Upper lobe of right lung (tissue), 1 donor: ENCODE data around the gene CIRBP. TPM values are rescaled to one million over a fixed set of nuclear protein-coding genes. Genes with fewer than 3 reads are reported as not detected.
"Not testable (repeated sequence)": the region's sequence is repeated elsewhere in the genome, so short reads cannot be mapped to it uniquely, and the experiment has no call there.

Source experiments
- ATAC-seq: fragments of 200-7000 bp; cut with Tn5 transposase; one replicate; pipeline ENCODE4 v1.9.1; 2020; ENCODE audit warnings: mild to moderate bottlenecking, moderate library complexity
- DNase-seq: peaks from one replicate; pipeline ENCODE4 v3.0.0-alpha.2; 2020
- H3K27ac ChIP-seq: fragments of 200-600 bp; one replicate; pipeline ENCODE4 v1.8.0; 2022
- H3K27me3 ChIP-seq: fragments of 200-600 bp; one replicate; pipeline ENCODE4 v1.8.0; 2022; ENCODE audit warnings: mild to moderate bottlenecking
- H3K36me3 ChIP-seq: fragments of 200-600 bp; one replicate; pipeline ENCODE4 v1.8.0; 2022
- H3K4me1 ChIP-seq: fragments of 200-600 bp; one replicate; pipeline ENCODE4 v1.8.0; 2022
- H3K4me3 ChIP-seq: fragments of 200-600 bp; one replicate; pipeline ENCODE4 v1.8.0; 2022; ENCODE audit warnings: mild to moderate bottlenecking
- H3K9me3 ChIP-seq: fragments of 200-600 bp; one replicate; pipeline ENCODE4 v1.8.0; 2022
- CTCF ChIP-seq: fragments of 200-600 bp; IDR thresholded peaks from one replicate; pipeline ENCODE4 v1.8.0; 2022; ENCODE audit warnings: antibody characterized with exemption
- intact Hi-C: fragments of 100-400 bp; cut with DNase I; formaldehyde crosslinking; loops from one replicate; pipeline ENCODE4 v1.11.0; 2022
- total RNA-seq: library from RNA; stranded (reverse); fragmentation: NEBNext Ultra II Directional; extraction: Animal tissue kit (Norgen Biotek cat#: 25700); gene quantifications from one replicate; pipeline ENCODE4 v1.2.1, GENCODE V29; 2021
- donor health status: DM: no; HTN: yes; CAD: no; lungs with severe emphysema.

CIRBP gene
- total RNA-seq, 1 donor from 2014 or later, result 322 TPM

GRCh38 chr19:1298235-1298634 lies 29.1 kb downstream of the CIRBP start:
- H3K27me3 ChIP-seq, result peaks cover 22% of the 10 kb centered on the region
- no peaks in the 10 kb centered on the region for H3K4me1 ChIP-seq
- no peaks in the 10 kb centered on the region for H3K9me3 ChIP-seq
- intact Hi-C loops, result no loop called here
- no peak overlapping the region for H3K27ac ChIP-seq
- H3K4me3 ChIP-seq, result no peak overlapping the region
- DNase-seq, result no peak
- no peak for TF ChIP-seq CTCF
- ATAC-seq, result no peak
- no peaks in the 10 kb centered on the region for H3K36me3 ChIP-seq

GRCh38 chr19:1299801-1300200 lies 30.7 kb downstream of the CIRBP start:
- no peak for ATAC-seq
- intact Hi-C loops, result no loop called here
- Histone ChIP-seq H3K36me3 (no peaks in the 10 kb centered on the region), H3K27ac (no peak overlapping the region), H3K9me3 (no peaks in the 10 kb centered on the region), H3K4me3 (no peak overlapping the region), H3K27me3 (peaks cover 6% of the 10 kb centered on the region), H3K4me1 (no peaks in the 10 kb centered on the region)
- TF ChIP-seq CTCF, result no peak
- DNase-seq, result no peak

GRCh38 chr19:1300744-1301490 lies 31.8 kb downstream of the CIRBP start:
- intact Hi-C loops, result no loop called here

GRCh38 chr19:1302533-1303239 lies 33.6 kb downstream of the CIRBP start:
- H3K27me3 ChIP-seq, result no peaks in the 10 kb centered on the region
- ATAC-seq (no peak), DNase-seq (no peak)
- no peaks in the 10 kb centered on the region for H3K4me1 ChIP-seq
- no peak overlapping the region for H3K4me3 ChIP-seq
- no peak overlapping the region for H3K27ac ChIP-seq
- TF ChIP-seq CTCF, result no peak
- intact Hi-C loops, result no loop called here
- H3K36me3 ChIP-seq, result no peaks in the 10 kb centered on the region
- H3K9me3 ChIP-seq, result no peaks in the 10 kb centered on the region

More at GRCh38 chr19:1300744-1301490, 31.8 kb downstream of the CIRBP start:
- no peak overlapping the region for H3K27ac ChIP-seq
- no peak for TF ChIP-seq CTCF
- ATAC-seq (no peak), DNase-seq (no peak)
- H3K27me3 ChIP-seq, result no peaks in the 10 kb centered on the region
- no peak overlapping the region for H3K4me3 ChIP-seq
- H3K9me3 ChIP-seq, result no peaks in the 10 kb centered on the region
- H3K36me3 ChIP-seq, result no peaks in the 10 kb centered on the region
- no peaks in the 10 kb centered on the region for H3K4me1 ChIP-seq

- intact Hi-C loops, result no loop called here
- no peaks in the 10 kb centered on the region for H3K4me1 ChIP-seq
- DNase-seq (no peak), ATAC-seq (peak; percentile 10)
- H3K27ac ChIP-seq, result no peak overlapping the region
- no peaks in the 10 kb centered on the region for H3K9me3 ChIP-seq
- peaks cover 1% of the 10 kb centered on the region for H3K27me3 ChIP-seq
- no peak for TF ChIP-seq CTCF
- H3K36me3 ChIP-seq, result no peaks in the 10 kb centered on the region
- H3K4me3 ChIP-seq, result no peak overlapping the region
These were observed 35.2 kb downstream of the CIRBP start for GRCh38 chr19:1304197-1304924.

- intact Hi-C loops, H3K9me3 ChIP-seq, H3K27ac ChIP-seq, ATAC-seq, H3K4me1 ChIP-seq, H3K36me3 ChIP-seq, DNase-seq, H3K4me3 ChIP-seq: not testable (repeated sequence)
- peaks cover 11% of the 10 kb centered on the region for H3K27me3 ChIP-seq
These were observed 36.2 kb downstream of the CIRBP start for GRCh38 chr19:1305354-1305753.
